HG03460 (cell line): ENCODE data around the gene DERL2.
A peak's percentile ranks its signal among the peaks of the same experiment; 100 is the strongest.

ENCODE experiments used
- ATAC-seq: cut with Tn5 transposase; IDR thresholded peaks from one replicate; pipeline ENCODE4 v1.9.1; 2021; ENCODE audit not compliant: unreplicated experiment

DERL2 gene

GRCh38 chr17:5502552-5502951 lies 16.6 kb upstream of the DERL2 start:
- ATAC-seq = no peak

DNA sequence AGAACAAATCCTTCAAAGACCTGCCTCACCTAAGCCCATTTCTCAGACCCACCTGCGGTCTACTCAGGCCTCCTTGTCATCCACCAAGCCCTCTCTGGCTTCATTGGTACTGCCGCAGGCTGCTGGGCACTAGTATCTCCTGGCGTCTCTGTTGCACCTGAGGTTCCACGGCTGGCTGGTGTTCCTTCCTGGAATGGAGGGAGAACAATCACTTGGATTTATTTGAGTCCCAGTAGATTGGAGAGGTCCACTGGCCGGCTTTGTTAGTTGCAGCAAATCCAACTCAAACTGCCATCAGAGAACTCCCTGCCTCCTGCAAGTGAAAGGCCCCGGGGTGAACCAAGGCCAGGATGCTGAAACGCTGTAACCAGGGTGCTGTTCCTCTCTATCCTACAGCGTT lies 15.7 kb upstream of the DERL2 start:
- no peak for ATAC-seq

GRCh38 chr17:5500589-5501391 lies 14.8 kb upstream of the DERL2 start:
- ATAC-seq = no peak

DNA sequence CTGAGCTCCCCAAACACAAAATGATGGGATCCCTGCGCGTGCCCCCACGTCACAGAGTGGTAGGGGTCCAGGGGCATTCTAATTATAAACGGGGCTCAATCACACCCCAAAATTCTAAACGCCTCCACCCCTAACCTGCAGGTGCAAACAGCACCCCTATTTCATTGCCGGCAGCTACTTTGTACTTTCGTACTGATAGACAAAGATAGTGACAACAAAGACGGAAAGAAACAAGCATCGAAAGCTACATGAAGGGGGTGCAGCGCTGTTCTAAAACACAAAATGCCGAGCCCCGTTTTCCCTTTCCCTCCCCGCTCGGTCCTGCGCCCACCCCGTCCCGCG lies 14.2 kb upstream of the DERL2 start:
- no peak for ATAC-seq

- ATAC-seq = no peak
Observed at GRCh38 chr17:5499476-5500231, 13.7 kb upstream of the DERL2 start.

GRCh38 chr17:5492970-5493369 lies 7.0 kb upstream of the DERL2 start:
- ATAC-seq = no peak

DNA sequence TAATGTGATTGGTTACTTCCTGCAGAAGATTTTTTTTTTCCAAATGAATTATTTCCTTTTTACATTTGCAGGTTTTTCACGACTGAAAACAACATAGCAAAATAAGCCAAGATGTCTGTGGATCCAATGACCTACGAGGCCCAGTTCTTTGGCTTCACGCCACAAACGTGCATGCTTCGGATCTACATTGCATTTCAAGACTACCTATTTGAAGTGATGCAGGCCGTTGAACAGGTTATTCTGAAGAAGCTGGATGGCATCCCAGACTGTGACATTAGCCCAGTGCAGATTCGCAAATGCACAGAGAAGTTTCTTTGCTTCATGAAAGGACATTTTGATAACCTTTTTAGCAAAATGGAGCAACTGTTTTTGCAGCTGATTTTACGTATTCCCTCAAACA lies 2.8 kb upstream of the DERL2 start:
- ATAC-seq = no peak

- peak; percentile 83 for ATAC-seq
Observed at GRCh38 chr17:5486206-5487124, 487 bp upstream of the DERL2 start, which contains the start of gene MIS12. Gene MIS12 (plus strand): TSS chr17:5486566. CDS start chr17:5488863, 2,297 bp downstream.

GRCh38 chr17:5481451-5481850 lies 4.5 kb downstream of the DERL2 start:
- no peak for ATAC-seq

GRCh38 chr17:5480962-5481361 lies 5.0 kb downstream of the DERL2 start:
- ATAC-seq = no peak

GRCh38 chr17:5478992-5479391 lies 7.0 kb downstream of the DERL2 start:
- no peak for ATAC-seq

DNA sequence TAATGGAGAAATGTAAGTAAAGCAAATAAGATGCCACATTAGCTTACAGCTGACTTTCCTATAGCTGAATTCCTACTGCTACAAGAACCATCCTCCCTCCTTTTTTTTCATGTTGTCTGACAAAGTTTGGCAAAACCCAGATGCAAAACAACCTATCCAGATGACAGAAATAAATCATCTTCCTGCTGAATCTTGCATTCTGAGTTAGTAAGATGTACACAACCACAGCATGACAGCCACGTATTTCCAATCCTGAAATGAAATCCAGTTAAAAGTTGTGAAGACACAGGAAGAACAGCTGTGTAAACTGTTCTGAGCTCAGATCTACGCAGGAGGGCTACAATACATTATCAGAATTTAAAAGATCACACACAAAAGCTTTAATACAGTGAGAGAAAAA lies 12.1 kb downstream of the DERL2 start:
- no peak for ATAC-seq

DNA sequence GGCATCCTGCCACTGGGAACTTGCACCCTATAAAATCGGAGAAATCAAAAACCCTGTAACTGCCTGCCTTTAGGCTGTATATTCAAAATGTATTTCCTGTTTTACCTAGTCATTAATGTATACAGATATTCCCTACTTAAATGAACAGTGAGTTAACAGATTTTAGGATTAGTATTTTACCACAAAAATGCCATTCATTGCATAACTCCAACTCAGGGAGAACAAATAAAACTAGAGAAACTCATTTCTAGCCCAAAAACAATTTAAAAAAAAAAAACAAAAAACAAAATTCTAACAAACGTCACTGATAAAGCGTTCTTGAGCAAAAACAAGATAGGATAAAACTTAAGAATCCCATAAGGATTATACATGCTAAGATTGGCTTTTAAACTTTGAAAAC lies 13.5 kb downstream of the DERL2 start:
- ATAC-seq = no peak

GRCh38 chr17:5468075-5468473 lies 17.9 kb downstream of the DERL2 start:
- no peak for ATAC-seq

DNA sequence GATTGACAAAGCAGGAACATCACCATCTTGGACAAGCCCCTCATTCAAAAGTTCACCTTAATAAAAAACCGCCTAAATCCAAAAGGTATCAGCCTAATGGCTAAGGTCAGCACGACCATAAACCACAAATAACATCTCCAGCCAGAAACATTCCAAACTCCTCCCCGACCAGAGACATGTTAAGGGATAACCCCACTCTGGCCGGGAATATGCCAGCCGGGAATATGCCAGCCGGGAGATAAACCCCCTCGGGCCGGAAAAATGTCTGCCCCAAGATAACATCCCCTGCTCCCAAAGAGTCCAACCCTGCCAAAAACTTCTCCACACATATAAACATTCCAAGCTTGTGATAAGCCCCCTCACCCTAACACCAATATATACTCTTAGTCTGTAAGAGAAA lies 18.6 kb downstream of the DERL2 start:
- ATAC-seq = no peak

GRCh38 chr17:5466295-5466694 lies 19.7 kb downstream of the DERL2 start:
- ATAC-seq = no peak

GRCh38 chr17:5464717-5465507 lies 21.1 kb downstream of the DERL2 start:
- no peak for ATAC-seq

DNA sequence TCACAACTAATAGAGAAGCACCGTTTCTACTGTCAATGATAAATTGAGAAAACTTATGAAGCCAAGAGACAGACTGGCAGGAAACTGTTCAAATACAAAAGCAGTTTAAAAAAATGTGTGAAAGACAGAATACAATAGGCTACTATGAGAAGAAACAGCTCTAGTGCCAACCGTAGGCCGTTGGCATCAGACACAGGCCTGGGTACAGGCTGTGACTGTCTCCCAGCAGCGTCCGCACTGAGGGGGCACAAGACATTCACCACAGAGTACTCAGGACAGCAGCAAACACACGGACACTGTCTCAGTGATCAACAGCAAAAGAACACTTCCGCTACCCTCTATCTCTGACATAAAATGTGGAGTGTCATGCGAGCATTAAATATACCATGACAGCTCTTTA lies 39.2 kb downstream of the DERL2 start:
- ATAC-seq = no peak

DNA sequence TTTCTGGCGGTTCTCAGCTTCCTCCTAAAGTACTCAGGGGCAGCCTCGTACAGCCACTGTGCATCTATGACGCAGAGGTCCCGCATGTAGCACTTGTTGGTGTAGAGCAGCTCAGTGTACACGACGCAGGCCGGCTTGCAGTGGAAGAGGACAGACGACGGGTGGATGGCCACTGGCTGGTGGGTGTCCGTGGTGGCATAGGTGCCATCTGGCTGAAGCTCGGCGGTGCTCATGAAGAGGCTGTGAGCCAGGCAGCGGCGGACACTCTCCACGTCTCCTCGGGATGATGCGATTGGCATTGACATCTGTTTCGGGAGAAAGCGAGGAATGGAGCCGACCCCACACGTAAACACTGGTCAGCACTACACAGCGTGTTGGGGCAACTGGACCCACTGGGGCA lies 41.8 kb downstream of the DERL2 start:
- no peak for ATAC-seq

- no peak for ATAC-seq
Observed at GRCh38 chr17:5443728-5444127, 42.2 kb downstream of the DERL2 start.

DNA sequence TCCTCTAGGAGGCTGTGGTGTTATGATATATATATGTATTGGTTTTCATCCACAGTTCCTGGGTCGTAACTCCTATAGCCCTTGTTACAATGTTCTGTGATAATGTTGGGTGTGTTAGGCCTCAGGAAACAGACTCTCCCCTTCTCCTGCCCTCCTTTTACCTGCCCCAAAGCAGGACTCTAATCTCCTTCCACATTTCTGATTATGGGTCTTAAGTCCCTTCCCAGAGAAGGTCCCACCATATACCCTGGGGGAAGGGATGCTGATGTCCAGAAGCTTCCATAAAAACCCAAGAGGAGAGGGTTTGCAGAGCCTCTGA lies 46.6 kb downstream of the DERL2 start:
- ATAC-seq = no peak
